GM12865 (cell line): ENCODE data around the gene CC2D2B.
"Not testable (repeated sequence)": the region's sequence is repeated elsewhere in the genome, so short reads cannot be mapped to it uniquely, and the experiment has no call there.

Experiments
- DNase-seq: peaks from one replicate; pipeline ENCODE4 v3.0.0; 2010; ENCODE audit warnings: low read depth
- H3K4me3 ChIP-seq: 2 replicates; pipeline ENCODE4 v1.5.1; 2011; ENCODE audit warnings: mild to moderate bottlenecking, low read depth, low read length, control low read depth
- TF ChIP-seq, protein P1 (sequence below): IDR thresholded peaks from 2 replicates; pipeline ENCODE4 v1.5.1; 2011; ENCODE audit warnings: low read length, control low read depth, low read depth, inconsistent platforms; ENCODE audit not compliant: insufficient read depth; ENCODE audit errors: missing control alignments

CC2D2B gene

DNA sequence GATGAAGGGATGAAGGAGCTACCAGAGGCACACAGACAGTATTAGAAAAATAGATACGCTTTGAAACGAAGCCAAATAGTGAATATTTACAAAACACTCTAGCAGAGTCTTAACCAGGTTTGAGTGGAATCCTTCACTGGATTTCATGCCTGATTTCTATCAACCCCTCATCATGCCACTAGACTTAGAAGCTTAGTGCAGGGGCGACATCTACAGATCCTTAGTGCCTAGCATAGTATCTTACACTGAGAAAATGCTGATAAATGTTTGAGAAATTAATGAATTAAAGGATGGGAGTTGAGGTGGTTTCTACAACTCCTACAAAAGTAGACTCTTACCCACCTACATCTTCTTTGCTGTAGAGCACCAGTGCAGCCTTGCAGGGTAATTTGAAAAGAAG is 80.9 kb downstream of the CC2D2B start:
- TF ChIP-seq, protein P1, sequence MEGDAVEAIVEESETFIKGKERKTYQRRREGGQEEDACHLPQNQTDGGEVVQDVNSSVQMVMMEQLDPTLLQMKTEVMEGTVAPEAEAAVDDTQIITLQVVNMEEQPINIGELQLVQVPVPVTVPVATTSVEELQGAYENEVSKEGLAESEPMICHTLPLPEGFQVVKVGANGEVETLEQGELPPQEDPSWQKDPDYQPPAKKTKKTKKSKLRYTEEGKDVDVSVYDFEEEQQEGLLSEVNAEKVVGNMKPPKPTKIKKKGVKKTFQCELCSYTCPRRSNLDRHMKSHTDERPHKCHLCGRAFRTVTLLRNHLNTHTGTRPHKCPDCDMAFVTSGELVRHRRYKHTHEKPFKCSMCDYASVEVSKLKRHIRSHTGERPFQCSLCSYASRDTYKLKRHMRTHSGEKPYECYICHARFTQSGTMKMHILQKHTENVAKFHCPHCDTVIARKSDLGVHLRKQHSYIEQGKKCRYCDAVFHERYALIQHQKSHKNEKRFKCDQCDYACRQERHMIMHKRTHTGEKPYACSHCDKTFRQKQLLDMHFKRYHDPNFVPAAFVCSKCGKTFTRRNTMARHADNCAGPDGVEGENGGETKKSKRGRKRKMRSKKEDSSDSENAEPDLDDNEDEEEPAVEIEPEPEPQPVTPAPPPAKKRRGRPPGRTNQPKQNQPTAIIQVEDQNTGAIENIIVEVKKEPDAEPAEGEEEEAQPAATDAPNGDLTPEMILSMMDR = peak; percentile 0
- no peak overlapping the region for H3K4me3 ChIP-seq
- DNase-seq = peak; percentile 9

DNA sequence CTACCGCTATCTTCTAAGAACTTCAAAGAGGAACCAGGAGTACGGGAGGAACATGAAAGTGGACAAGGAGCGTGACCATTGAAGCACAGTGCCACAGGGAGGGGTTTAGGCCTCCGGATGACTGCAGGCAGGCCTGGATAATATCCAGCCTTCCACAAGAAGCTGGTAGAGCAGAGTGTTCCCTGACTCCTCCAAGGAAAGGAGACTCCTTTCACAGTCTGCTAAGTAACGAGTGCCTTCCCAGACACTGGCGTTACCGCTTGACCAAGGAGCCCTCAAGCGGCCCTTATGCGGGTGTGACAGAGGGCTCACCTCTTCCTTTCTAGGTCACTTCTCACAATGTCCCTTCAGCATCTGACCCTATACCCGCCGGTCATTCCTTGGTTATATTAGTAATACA is 86.6 kb downstream of the CC2D2B start:
- H3K4me3 ChIP-seq, DNase-seq: not testable (repeated sequence)

DNA sequence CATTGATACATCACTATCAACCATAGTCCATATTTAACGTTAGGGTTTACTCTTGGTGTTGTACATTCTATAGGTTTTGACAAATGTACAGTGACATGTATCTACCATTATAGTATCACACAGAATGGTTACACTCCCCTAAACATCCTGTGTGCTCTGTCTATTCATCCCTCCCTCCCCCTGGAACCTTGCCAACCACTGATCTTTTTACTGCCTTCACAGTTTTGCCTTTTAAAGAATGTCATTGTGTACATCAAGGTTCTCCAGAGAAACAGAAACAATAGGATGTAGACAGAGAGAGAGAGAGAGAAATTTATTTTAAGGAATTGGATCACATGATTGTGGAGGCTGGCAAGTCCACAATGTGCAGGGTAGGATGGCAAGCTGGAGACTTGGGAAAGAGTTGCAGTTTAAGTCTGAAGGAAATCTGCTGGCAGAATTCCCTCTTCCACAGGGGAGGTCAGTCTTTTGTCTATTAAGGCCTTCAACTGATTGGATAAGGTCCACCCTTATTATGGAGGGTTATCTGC is 90.5 kb downstream of the CC2D2B start:
- TF ChIP-seq, protein P1 = no peak
- no peak for DNase-seq
- H3K4me3 ChIP-seq = no peak overlapping the region

DNA sequence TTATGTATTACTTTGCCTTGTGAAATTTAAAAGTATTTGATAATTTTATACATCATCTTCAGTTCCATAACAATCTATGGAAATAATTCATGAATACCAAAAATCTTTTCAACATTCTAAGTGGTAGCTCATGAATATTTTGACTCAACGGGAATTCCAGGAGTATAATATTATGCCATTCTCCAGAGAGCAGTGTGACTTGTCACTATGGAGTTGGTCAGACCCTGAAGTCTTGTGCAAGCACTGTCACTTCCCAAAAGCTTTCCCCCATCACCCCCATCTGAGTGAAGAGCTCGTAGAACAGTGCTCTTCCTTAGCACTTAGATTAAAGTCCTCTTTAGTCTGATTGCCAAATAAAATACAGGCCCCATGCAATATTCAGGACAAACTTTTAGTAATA is 106.2 kb downstream of the CC2D2B start:
- DNase-seq = no peak
- TF ChIP-seq, protein P1 = no peak
- no peak overlapping the region for H3K4me3 ChIP-seq

DNA sequence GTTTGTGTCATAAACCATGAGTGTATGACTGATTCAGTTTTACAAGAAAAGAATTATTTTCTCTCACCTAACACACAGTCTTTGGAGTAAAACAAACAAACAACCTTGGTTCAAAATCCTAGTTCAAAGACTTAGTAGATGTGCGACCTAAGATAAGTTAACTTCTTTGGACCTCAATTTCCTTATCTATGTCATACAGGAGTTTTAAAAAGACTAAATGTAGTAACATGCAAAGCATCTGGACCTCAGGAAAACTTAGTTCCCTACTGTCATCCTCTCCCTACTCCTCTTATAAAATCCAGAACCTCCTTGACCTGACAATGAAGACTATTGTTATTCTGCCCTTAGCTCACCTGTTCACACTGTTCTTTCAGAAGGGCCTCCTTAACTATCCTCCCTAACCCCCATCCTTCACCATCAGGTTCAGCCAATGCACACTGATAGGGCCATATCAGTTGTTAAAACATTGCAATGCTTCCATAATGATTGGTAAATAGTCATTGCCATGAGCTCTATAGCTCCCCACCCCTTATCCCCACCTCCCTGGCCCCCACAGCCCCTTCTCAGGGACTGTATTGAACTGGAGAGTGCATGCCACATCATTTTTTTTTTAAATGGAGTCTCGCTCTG is 106.8 kb downstream of the CC2D2B start:
- no peak for DNase-seq
- TF ChIP-seq, protein P1 = no peak
- no peak overlapping the region for H3K4me3 ChIP-seq

DNA sequence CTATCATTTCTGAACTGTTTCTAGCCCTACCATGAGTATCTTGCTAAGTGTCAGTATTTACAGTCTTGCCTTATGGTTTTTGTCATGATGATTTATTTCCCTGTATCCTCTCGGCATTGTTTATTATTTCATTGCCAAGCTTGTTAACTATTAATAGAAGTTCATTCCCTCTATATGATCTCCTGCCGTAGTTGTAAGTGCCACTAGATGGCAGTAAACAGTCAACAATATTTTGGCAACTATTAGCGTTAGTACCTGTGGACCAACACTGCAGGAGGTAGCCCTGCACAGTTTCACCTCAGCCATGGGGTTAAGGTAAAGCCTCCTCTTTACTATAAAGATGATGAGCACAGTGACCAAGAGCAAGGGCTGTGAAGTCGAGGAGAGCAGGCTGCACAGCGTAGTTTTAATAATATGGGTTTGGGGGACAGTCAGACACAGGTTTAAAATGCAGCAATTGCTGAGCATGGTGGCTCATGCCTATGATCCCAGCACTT is 109.5 kb downstream of the CC2D2B start:
- TF ChIP-seq, protein P1 = peak; percentile 56
- peak; percentile 72 for DNase-seq
- H3K4me3 ChIP-seq = no peak overlapping the region

DNA sequence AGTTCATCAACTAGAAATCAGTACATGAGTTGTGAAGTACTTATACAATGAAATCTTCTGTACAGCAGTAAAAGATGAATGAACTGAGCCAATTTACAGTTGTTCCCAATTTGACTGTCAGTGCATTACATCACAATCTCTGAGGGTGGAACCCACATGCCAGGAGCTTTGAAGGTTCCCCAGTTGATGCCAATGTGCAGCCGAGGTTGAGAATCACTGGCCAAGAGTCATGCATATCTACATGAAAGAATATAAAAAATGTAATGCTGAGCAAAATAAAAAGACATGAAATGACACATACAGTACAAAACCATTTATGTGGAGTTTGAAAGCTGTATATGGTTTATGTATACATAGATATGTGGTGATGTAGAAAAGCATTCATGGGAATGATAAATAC is 113.6 kb downstream of the CC2D2B start:
- DNase-seq = no peak
- TF ChIP-seq, protein P1 = no peak
- H3K4me3 ChIP-seq = no peak overlapping the region
